OCI-LY3 (cell line): ENCODE measurements around the gene DECR2.

ENCODE experiments used
- EZH2phosphoT487 ChIP-seq: fragments of 200-600 bp; shearing (Covaris generic); IDR thresholded peaks from 2 replicates; pipeline ENCODE4 v1.6.1; 2018; ENCODE audit warnings: antibody characterized with exemption, mixed run types, low read depth
- TF ChIP-seq, protein P1 (sequence below): fragments of 200-600, 300-600 bp; sonication (generic); IDR thresholded peaks from 2 replicates; pipeline ENCODE4 v1.5.1; 2014; ENCODE audit warnings: antibody characterized with exemption, low read length, low read depth

DNA sequence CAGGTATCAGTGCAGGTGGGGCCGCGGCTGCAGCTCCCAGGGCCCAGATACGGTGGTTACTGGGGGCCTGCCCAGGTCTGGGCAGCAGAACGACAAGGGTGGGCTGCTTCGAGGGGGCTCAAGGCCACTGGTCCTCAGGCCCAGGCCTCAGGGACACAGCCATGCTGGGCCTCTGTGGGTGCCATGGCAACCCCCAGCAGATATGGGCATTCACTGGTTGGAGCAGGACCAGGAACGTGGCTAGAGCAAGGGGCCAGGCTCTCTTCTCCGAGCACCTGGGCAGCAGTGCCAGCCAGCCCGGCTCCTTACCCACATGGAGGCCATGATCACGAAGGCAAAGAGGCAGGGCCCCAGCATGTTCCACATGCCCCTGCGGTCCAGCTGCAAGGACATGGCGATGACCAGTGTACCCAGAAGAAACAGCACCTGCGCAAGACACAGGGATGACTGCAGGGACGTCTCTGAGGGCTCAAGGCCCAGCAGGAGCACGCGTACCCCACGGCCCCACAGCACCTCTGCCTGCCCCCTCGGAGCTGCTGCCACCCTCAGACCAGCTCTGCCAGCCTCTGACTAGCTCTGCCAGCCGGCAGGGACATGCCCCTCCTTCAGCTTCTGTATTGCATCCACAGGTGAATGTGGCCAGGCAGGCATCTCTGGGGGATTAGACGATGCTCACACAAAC lies 29.2 kb upstream of the DECR2 start:
- TF ChIP-seq, protein P1, sequence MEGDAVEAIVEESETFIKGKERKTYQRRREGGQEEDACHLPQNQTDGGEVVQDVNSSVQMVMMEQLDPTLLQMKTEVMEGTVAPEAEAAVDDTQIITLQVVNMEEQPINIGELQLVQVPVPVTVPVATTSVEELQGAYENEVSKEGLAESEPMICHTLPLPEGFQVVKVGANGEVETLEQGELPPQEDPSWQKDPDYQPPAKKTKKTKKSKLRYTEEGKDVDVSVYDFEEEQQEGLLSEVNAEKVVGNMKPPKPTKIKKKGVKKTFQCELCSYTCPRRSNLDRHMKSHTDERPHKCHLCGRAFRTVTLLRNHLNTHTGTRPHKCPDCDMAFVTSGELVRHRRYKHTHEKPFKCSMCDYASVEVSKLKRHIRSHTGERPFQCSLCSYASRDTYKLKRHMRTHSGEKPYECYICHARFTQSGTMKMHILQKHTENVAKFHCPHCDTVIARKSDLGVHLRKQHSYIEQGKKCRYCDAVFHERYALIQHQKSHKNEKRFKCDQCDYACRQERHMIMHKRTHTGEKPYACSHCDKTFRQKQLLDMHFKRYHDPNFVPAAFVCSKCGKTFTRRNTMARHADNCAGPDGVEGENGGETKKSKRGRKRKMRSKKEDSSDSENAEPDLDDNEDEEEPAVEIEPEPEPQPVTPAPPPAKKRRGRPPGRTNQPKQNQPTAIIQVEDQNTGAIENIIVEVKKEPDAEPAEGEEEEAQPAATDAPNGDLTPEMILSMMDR = no peak
- no peak for TF ChIP-seq EZH2phosphoT487
